ENCODE data around the gene FAT2.

DNA sequence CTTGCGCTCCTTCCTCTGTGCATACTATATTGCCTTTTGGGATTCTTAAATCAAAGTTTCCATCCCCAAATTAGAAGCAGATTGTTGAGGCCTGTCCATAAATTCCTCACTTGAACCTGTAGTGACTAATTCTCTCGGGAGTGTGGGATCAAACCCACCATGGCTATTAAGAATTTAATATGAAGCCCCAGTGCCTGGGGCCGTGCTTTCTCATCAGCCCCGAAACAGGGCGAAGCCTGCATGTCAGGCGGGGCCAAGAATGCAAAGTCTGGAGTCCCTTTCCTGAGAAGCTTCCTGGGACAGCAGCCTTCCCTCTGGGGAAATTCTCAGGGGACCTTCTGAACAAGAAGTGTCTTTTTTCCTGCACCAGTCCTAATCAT lies 29.3 kb upstream of the FAT2 start:
- TF ChIP-seq, protein P1, sequence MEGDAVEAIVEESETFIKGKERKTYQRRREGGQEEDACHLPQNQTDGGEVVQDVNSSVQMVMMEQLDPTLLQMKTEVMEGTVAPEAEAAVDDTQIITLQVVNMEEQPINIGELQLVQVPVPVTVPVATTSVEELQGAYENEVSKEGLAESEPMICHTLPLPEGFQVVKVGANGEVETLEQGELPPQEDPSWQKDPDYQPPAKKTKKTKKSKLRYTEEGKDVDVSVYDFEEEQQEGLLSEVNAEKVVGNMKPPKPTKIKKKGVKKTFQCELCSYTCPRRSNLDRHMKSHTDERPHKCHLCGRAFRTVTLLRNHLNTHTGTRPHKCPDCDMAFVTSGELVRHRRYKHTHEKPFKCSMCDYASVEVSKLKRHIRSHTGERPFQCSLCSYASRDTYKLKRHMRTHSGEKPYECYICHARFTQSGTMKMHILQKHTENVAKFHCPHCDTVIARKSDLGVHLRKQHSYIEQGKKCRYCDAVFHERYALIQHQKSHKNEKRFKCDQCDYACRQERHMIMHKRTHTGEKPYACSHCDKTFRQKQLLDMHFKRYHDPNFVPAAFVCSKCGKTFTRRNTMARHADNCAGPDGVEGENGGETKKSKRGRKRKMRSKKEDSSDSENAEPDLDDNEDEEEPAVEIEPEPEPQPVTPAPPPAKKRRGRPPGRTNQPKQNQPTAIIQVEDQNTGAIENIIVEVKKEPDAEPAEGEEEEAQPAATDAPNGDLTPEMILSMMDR (IDR thresholded peaks at IDR 0.05) = no peak
- TF ChIP-seq POLR2AphosphoS5 (IDR thresholded peaks at IDR 0.05) = no peak
